ENCODE data around the gene FARSB. TPM values are rescaled to one million over a fixed set of nuclear protein-coding genes. Genes with fewer than 3 reads are reported as not detected.
"Not testable (repeated sequence)": the region's sequence is repeated elsewhere in the genome, so short reads cannot be mapped to it uniquely, and the experiment has no call there.

The FARSB gene
- total RNA-seq, 1 experiment from 2014 or later = 50.2 TPM

- H3F3A ChIP-seq (ENCODE audit: insufficient read depth, low read depth) = peaks cover 8% of the 10 kb centered on the region; the same call in 1 of the 2 replicates
- no TSS peak for BruUV-seq (replicated peaks)
These were observed 64.2 kb downstream of the FARSB start for GRCh38 chr2:222591661-222592060.

GRCh38 chr2:222584589-222584988, 71.3 kb downstream of the FARSB start:
- POLR2A ChIA-PET (ENCODE audit: unreplicated experiment); H3K9me3 ChIP-seq (ENCODE audit: insufficient read depth, low read depth); BruUV-seq (replicated peaks); H3F3A ChIP-seq (ENCODE audit: insufficient read depth, low read depth); H2AFZ ChIP-seq; CTCF ChIA-PET; H3K27ac ChIP-seq; DNase-seq; H3K4me2 ChIP-seq; H3K9me2 ChIP-seq (ENCODE audit: insufficient read depth); H3K4me3 ChIP-seq; intact Hi-C loops (cut with micrococcal nuclease; ENCODE audit: unreplicated experiment); H3K4me1 ChIP-seq (replicated peaks; ENCODE audit: insufficient read depth); H3K27me3 ChIP-seq (ENCODE audit: insufficient read depth, low read depth): not testable (repeated sequence)
- peaks cover 18% of the 10 kb centered on the region for H4K20me1 ChIP-seq (ENCODE audit: insufficient read depth)
- H3K36me3 ChIP-seq (ENCODE audit: low read depth) = peaks cover 32% of the 10 kb centered on the region
- 0 out of 2 replicates have a peak, but pooled peaks cover 13% of the 10 kb centered on the region for H3K79me2 ChIP-seq (ENCODE audit: low read depth)

More at GRCh38 chr2:222591661-222592060, 64.2 kb downstream of the FARSB start:
- intact Hi-C loops (cut with micrococcal nuclease; ENCODE audit: unreplicated experiment) = no loop called here
- Histone ChIP-seq H3K79me2 (ENCODE audit: low read depth) (0 out of 2 replicates have a peak, but pooled peaks cover 3% of the 10 kb centered on the region), H2AFZ (no peak overlapping the region), H3K27me3 (ENCODE audit: insufficient read depth, low read depth) (no peaks in the 10 kb centered on the region), H3K4me2 (no peak overlapping the region), H3K4me1 (replicated peaks; ENCODE audit: insufficient read depth) (0 out of 2 replicates have a peak, but pooled peaks cover 7% of the 10 kb centered on the region), H3K27ac (no peak overlapping the region), H3K36me3 (ENCODE audit: low read depth) (peaks cover 32% of the 10 kb centered on the region), H4K20me1 (ENCODE audit: insufficient read depth) (0 out of 2 replicates have a peak, but pooled peaks cover 3% of the 10 kb centered on the region), H3K9me3 (ENCODE audit: insufficient read depth, low read depth) (0 out of 2 replicates have a peak, but pooled peaks cover 7% of the 10 kb centered on the region), H3K4me3 (no peak overlapping the region), H3K9me2 (ENCODE audit: insufficient read depth) (no peaks in the 10 kb centered on the region)
- TF ChIP-seq CTCF (conservative IDR thresholded peaks at IDR 0.05) = no peak
- no peak for TF ChIP-seq EZH2 (IDR thresholded peaks at IDR 0.05; ENCODE audit: low read depth)
- ChIA-PET POLR2A (ENCODE audit: unreplicated experiment) (no interaction called here), CTCF (interaction anchor here (1.0 kb wide), 1 partner anchor 19 kb away, joined by 3 read pairs; no protein-coding TSS in a partner anchor)
- no peak for DNase-seq

- no peak overlapping the region for H3K27ac ChIP-seq
- H3K4me3 ChIP-seq = no peak overlapping the region
- 0 out of 2 replicates have a peak, but pooled peaks cover 15% of the 10 kb centered on the region for H3K79me2 ChIP-seq (ENCODE audit: low read depth)
- H3F3A ChIP-seq (ENCODE audit: insufficient read depth, low read depth) = peaks cover 7% of the 10 kb centered on the region; the same call in 1 of the 2 replicates
- intact Hi-C loops (cut with micrococcal nuclease; ENCODE audit: unreplicated experiment) = no loop called here
- no peak overlapping the region for H3K4me2 ChIP-seq
- DNase-seq = no peak
- H3K27me3 ChIP-seq (ENCODE audit: insufficient read depth, low read depth) = no peaks in the 10 kb centered on the region
- no peaks in the 10 kb centered on the region for H3K4me1 ChIP-seq (replicated peaks; ENCODE audit: insufficient read depth)
- H3K9me3 ChIP-seq (ENCODE audit: insufficient read depth, low read depth) = no peaks in the 10 kb centered on the region; the same call in 1 of the 2 replicates
- no peak overlapping the region for H2AFZ ChIP-seq
- TF ChIP-seq EZH2 (IDR thresholded peaks at IDR 0.05; ENCODE audit: low read depth) (no peak), CTCF (conservative IDR thresholded peaks at IDR 0.05) (peak; percentile 66)
- peaks cover 18% of the 10 kb centered on the region for H4K20me1 ChIP-seq (ENCODE audit: insufficient read depth)
- no TSS peak for BruUV-seq (replicated peaks)
- ChIA-PET POLR2A (ENCODE audit: unreplicated experiment) (interaction anchor here (0.6 kb wide), 1 partner anchor 14 kb away, joined by 3 read pairs; no protein-coding TSS in a partner anchor), CTCF (interaction anchor here (0.7 to 1.8 kb wide), 3 partner anchors 21 to 265 kb away, joined by 4 to 8 read pairs (median 5); no protein-coding TSS in a partner anchor)
- no peaks in the 10 kb centered on the region for H3K9me2 ChIP-seq (ENCODE audit: insufficient read depth)
- peaks cover 32% of the 10 kb centered on the region for H3K36me3 ChIP-seq (ENCODE audit: low read depth)
These were observed 73.0 kb downstream of the FARSB start for GRCh38 chr2:222582928-222583327.

GRCh38 chr2:222577341-222577740, 78.6 kb downstream of the FARSB start:
- H3K27ac ChIP-seq = no peak overlapping the region
- peaks cover 32% of the 10 kb centered on the region for H3K4me1 ChIP-seq (replicated peaks; ENCODE audit: insufficient read depth)
- BruUV-seq (replicated peaks) = no TSS peak
- peaks cover 33% of the 10 kb centered on the region for H3K79me2 ChIP-seq (ENCODE audit: low read depth)
- no peaks in the 10 kb centered on the region for H3K9me2 ChIP-seq (ENCODE audit: insufficient read depth)
- no peak overlapping the region for H3K4me2 ChIP-seq
- peaks cover 5% of the 10 kb centered on the region for H4K20me1 ChIP-seq (ENCODE audit: insufficient read depth)
- no peak overlapping the region for H3K4me3 ChIP-seq
- ChIA-PET CTCF (no interaction called here), POLR2A (ENCODE audit: unreplicated experiment) (no interaction called here)
- no peaks in the 10 kb centered on the region for H3K9me3 ChIP-seq (ENCODE audit: insufficient read depth, low read depth)
- intact Hi-C loops (cut with micrococcal nuclease; ENCODE audit: unreplicated experiment) = no loop called here
- no peak overlapping the region for H2AFZ ChIP-seq
- H3K36me3 ChIP-seq (ENCODE audit: low read depth) = peaks cover 46% of the 10 kb centered on the region
- no peaks in the 10 kb centered on the region for H3K27me3 ChIP-seq (ENCODE audit: insufficient read depth, low read depth)
- no peak for TF ChIP-seq EZH2 (IDR thresholded peaks at IDR 0.05; ENCODE audit: low read depth)
- no peak for TF ChIP-seq CTCF (conservative IDR thresholded peaks at IDR 0.05)
- peaks cover 28% of the 10 kb centered on the region for H3F3A ChIP-seq (ENCODE audit: insufficient read depth, low read depth)
- DNase-seq = no peak
